ENCODE measurements around the gene OR4C16.

GRCh38 chr11:55571828-55572227 lies at the start of gene OR4C16:
- TF ChIP-seq CTCF (optimal IDR thresholded peaks at IDR 0.05 in 1 of 3, IDR thresholded peaks at IDR 0.05 in 1 of 3, conservative IDR thresholded peaks at IDR 0.05 in 1 of 3; ENCODE audit: extremely low read depth in 1 of 3, insufficient read depth in 2 of 3, low read length in 3 of 3) (no peak), EZH2 (IDR thresholded peaks at IDR 0.05; ENCODE audit: low read length) (no peak)
